Glomerular endothelial cell (primary cell): ENCODE measurements around the gene POC1B. TPM values are rescaled to one million over a fixed set of nuclear protein-coding genes. Genes with fewer than 3 reads are reported as not detected.

Experiments
- DNase-seq: peaks from one replicate; pipeline ENCODE4 v3.0.0-alpha.2; 2011; ENCODE audit warnings: low read depth, low spot score; ENCODE audit errors: extremely low read depth
- total RNA-seq: library from RNA; depleted of rRNA; stranded (reverse); fragments of >200 nt; gene quantifications from 2 replicates; pipeline ENCODE4 v1.2.3, GENCODE V29; 2015

Gene POC1B
- total RNA-seq, 1 donor from 2014 or later, result 21.8 TPM

GRCh38 chr12:89539426-89540223 is 13.8 kb upstream of the POC1B start:
- DNase-seq, result no peak

- DNase-seq, result no peak
Measured at GRCh38 chr12:89538897-89539296, 13.1 kb upstream of the POC1B start.

- no peak for DNase-seq
Measured at GRCh38 chr12:89537389-89537788, 11.5 kb upstream of the POC1B start.

- DNase-seq, result no peak
Measured at GRCh38 chr12:89529738-89530137, 3.9 kb upstream of the POC1B start.

- no peak for DNase-seq
Measured at GRCh38 chr12:89528434-89528833, 2.6 kb upstream of the POC1B start.

- no peak for DNase-seq
Measured at GRCh38 chr12:89525305-89525823, 483 bp downstream of the POC1B start.

- peak; percentile 54 for DNase-seq
Measured at GRCh38 chr12:89524541-89525304, 1.1 kb downstream of the POC1B start, which contains the start of gene GALNT4. Gene GALNT4 (minus strand): TSS chr12:89524796. CDS start chr12:89524549, 247 bp downstream.

- no peak for DNase-seq
Measured at GRCh38 chr12:89523843-89524540, 1.9 kb downstream of the POC1B start.

GRCh38 chr12:89523393-89523792 is 2.5 kb downstream of the POC1B start:
- DNase-seq, result no peak

- no peak for DNase-seq
Measured at GRCh38 chr12:89521364-89522223, 4.3 kb downstream of the POC1B start.

GRCh38 chr12:89517720-89518119 is 8.1 kb downstream of the POC1B start:
- DNase-seq, result no peak

GRCh38 chr12:89516633-89517032 is 9.2 kb downstream of the POC1B start:
- no peak for DNase-seq

- no peak for DNase-seq
Measured at GRCh38 chr12:89514751-89515150, 11.1 kb downstream of the POC1B start.

- no peak for DNase-seq
Measured at GRCh38 chr12:89513544-89513943, 12.3 kb downstream of the POC1B start.

- no peak for DNase-seq
Measured at GRCh38 chr12:89507015-89507824, 18.6 kb downstream of the POC1B start.

GRCh38 chr12:89506050-89506449 is 19.8 kb downstream of the POC1B start:
- DNase-seq, result no peak

GRCh38 chr12:89504560-89505346 is 21.1 kb downstream of the POC1B start:
- no peak for DNase-seq

- no peak for DNase-seq
Measured at GRCh38 chr12:89501793-89502192, 24.1 kb downstream of the POC1B start.

- no peak for DNase-seq
Measured at GRCh38 chr12:89499857-89500256, 26.0 kb downstream of the POC1B start.
